ENCODE measurements around the gene CACNA1B.

DNA sequence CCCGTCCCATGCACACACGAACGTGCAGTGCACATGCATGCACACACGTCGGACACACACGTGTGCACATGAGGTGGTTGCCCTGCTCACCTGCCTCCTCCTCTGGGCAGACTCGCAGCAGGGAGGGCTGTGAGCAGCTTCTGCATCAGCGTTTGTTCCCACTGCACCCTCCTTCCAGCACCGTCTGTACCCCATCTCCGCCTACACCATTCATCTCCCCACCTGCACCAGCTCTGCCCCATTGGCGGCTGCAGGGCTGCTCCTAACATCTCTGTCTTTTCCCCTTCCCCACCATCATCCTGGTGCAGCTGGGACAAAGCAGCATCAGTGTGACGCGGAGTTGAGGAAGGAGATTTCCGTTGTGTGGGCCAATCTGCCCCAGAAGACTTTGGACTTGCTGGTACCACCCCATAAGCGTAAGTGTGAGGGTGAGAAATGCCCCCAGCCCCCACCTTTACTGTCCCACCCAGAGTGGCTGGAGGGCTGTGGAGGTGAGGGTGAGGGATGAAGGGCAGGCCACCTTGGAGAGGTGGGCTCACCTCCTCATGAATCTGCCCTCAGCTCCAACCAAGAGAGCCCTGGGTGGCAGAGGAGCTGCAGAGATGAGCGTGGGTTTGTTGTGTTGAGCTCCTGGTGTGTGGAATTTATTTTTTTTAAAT lies 234.6 kb downstream of the CACNA1B start:
- TF ChIP-seq, protein P1, sequence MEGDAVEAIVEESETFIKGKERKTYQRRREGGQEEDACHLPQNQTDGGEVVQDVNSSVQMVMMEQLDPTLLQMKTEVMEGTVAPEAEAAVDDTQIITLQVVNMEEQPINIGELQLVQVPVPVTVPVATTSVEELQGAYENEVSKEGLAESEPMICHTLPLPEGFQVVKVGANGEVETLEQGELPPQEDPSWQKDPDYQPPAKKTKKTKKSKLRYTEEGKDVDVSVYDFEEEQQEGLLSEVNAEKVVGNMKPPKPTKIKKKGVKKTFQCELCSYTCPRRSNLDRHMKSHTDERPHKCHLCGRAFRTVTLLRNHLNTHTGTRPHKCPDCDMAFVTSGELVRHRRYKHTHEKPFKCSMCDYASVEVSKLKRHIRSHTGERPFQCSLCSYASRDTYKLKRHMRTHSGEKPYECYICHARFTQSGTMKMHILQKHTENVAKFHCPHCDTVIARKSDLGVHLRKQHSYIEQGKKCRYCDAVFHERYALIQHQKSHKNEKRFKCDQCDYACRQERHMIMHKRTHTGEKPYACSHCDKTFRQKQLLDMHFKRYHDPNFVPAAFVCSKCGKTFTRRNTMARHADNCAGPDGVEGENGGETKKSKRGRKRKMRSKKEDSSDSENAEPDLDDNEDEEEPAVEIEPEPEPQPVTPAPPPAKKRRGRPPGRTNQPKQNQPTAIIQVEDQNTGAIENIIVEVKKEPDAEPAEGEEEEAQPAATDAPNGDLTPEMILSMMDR (conservative IDR thresholded peaks at IDR 0.05 in 1 of 2, IDR thresholded peaks at IDR 0.05 in 1 of 2; ENCODE audit: extremely low read depth in 1 of 2, insufficient read depth in 1 of 2, low read depth in 1 of 2, low read length in 2 of 2), result no peak
- TF ChIP-seq EZH2 (IDR thresholded peaks at IDR 0.05; ENCODE audit: borderline replicate concordance, low read length), result no peak

All from mammary epithelial cell (primary cell).